Esophagus muscularis mucosa (tissue), 4 donors: ENCODE results near the gene CAMTA1. TPM values are rescaled to one million over a fixed set of nuclear protein-coding genes. Genes with fewer than 3 reads are reported as not detected.

ENCODE experiments used
- DNase-seq: peaks from one replicate; pipeline ENCODE4 v3.0.0-alpha.2; 2017; ENCODE audit errors: extremely low spot score
- H3K27ac ChIP-seq, 4 donors: fragments of 200-600 bp; sonication (generic); replicated peaks in 1 of 4; 1 replicate in 3 of 4; 2 replicates in 1 of 4; pipeline ENCODE4 v1.5.1; 2016 to 2019; ENCODE audit warnings: mild to moderate bottlenecking in 1 of 4
- H3K27me3 ChIP-seq, 4 donors: fragments of 200-600 bp; sonication (generic); one replicate each; pipeline versions ENCODE4 v1.5.1 to v1.6.0; 2016 to 2019
- H3K36me3 ChIP-seq, 4 donors: fragments of 200-600 bp; sonication (generic); one replicate each; pipeline ENCODE4 v1.5.1; 2016 to 2019
- H3K4me1 ChIP-seq, 4 donors: fragments of 200-600 bp; sonication (generic); one replicate each; pipeline ENCODE4 v1.5.1; 2016 to 2019
- H3K4me3 ChIP-seq, 4 donors: fragments of 200-600 bp; sonication (generic); 1 replicate in 2 of 4; 2 replicates in 2 of 4; pipeline ENCODE4 v1.5.1; 2016 to 2019; ENCODE audit warnings: mild to moderate bottlenecking in 4 of 4, moderate library complexity in 1 of 4
- H3K9me3 ChIP-seq, 4 donors: fragments of 200-600 bp; sonication (generic); 1 replicate in 3 of 4; 2 replicates in 1 of 4; pipeline ENCODE4 v1.5.1; 2016 to 2019
- EP300 ChIP-seq: sonication (generic); formaldehyde crosslinking; IDR thresholded peaks from one replicate; pipeline ENCODE4 v1.6.1; 2017; ENCODE audit warnings: antibody characterized with exemption
- POLR2A ChIP-seq: fragments of 450-650 bp; IDR thresholded peaks from one replicate; pipeline ENCODE4 v1.6.1; 2017; ENCODE audit warnings: antibody characterized with exemption, moderate library complexity, mild to moderate bottlenecking, low read depth
- POLR2AphosphoS5 ChIP-seq, 2 donors: sonication (generic); formaldehyde crosslinking; IDR thresholded peaks; one replicate each; pipeline ENCODE4 v1.6.1; 2017; ENCODE audit warnings: antibody characterized with exemption in 2 of 2
- WGBS: methylation state at CpG from one replicate; pipeline ENCODE4 v1.1.5; 2018; 5-methylcytosine and 5-hydroxymethylcytosine counted together
- intact Hi-C: fragments of 100-400 bp; cut with DNase I; formaldehyde crosslinking; loops from one replicate; pipeline ENCODE4 v1.15.1; 2023
- total RNA-seq, 4 donors: library from RNA; depleted of rRNA; stranded (reverse); fragments of >200 nt; gene quantifications; one replicate each; pipeline versions ENCODE4 v1.1.0 to v1.2.1, GENCODE V29; 2016
- TF ChIP-seq, protein P1 (sequence below), 3 experiments: fragments of 200-600 bp in 2 of 3; fragments of 450-650 bp in 1 of 3; sonication (generic) in 2 of 3; IDR thresholded peaks; one replicate each; pipeline ENCODE4 v1.5.1; 2017 to 2019; ENCODE audit warnings: antibody characterized with exemption in 3 of 3, mild to moderate bottlenecking in 2 of 3, moderate library complexity in 1 of 3

The CAMTA1 gene
- total RNA-seq, 4 donors from 2014 or later, result 109 to 226 (median 139) TPM

DNA sequence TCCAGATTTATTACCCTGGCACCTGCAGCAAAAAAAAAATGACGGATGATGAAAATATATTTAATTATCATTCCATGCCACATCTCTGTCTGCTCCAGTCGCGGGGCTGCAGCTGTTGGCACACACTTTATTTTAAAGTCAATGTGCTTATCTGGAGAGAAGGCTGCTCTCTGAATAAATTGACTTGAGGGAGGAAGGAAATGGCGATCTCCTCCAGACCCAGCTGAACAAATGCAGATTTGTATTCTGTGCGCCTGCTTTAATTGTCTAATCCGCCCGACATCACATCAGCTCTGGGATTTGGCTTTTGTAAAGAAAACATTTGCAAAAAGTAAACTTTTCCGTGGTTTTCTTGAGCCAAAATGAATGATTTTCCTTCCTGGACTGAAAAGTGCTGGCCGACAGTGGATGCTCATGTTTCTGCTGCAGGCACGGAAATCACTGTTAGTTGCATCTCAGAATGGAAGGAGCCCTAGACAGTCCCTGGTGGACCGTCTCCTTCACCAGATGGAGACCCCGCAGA, 150.2 kb downstream of the CAMTA1 start:
- H3K27me3 ChIP-seq, result peaks cover 0 to 34% (median 3%) of the 10 kb centered on the region in 4 donors
- no peaks in the 10 kb centered on the region for H3K36me3 ChIP-seq
- TF ChIP-seq POLR2AphosphoS5 (IDR thresholded peaks at IDR 0.05), result no peak
- TF ChIP-seq, protein P1, sequence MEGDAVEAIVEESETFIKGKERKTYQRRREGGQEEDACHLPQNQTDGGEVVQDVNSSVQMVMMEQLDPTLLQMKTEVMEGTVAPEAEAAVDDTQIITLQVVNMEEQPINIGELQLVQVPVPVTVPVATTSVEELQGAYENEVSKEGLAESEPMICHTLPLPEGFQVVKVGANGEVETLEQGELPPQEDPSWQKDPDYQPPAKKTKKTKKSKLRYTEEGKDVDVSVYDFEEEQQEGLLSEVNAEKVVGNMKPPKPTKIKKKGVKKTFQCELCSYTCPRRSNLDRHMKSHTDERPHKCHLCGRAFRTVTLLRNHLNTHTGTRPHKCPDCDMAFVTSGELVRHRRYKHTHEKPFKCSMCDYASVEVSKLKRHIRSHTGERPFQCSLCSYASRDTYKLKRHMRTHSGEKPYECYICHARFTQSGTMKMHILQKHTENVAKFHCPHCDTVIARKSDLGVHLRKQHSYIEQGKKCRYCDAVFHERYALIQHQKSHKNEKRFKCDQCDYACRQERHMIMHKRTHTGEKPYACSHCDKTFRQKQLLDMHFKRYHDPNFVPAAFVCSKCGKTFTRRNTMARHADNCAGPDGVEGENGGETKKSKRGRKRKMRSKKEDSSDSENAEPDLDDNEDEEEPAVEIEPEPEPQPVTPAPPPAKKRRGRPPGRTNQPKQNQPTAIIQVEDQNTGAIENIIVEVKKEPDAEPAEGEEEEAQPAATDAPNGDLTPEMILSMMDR (IDR thresholded peaks at IDR 0.05), result no peak
- no peak for TF ChIP-seq EP300
- no peak for TF ChIP-seq POLR2A
- H3K4me1 ChIP-seq, result peaks cover 0 to 11% (median 5%) of the 10 kb centered on the region in 4 donors
- intact Hi-C loops, result no loop called here
- H3K27ac ChIP-seq, result no peak overlapping the region
- H3K4me3 ChIP-seq, result peak overlapping the region; percentile 9 to 40 (median 20)
- DNase-seq, result no peak
- WGBS, result 22% methylated on average over 12 of the region's 12 CpGs
- H3K9me3 ChIP-seq, result no peaks in the 10 kb centered on the region

DNA sequence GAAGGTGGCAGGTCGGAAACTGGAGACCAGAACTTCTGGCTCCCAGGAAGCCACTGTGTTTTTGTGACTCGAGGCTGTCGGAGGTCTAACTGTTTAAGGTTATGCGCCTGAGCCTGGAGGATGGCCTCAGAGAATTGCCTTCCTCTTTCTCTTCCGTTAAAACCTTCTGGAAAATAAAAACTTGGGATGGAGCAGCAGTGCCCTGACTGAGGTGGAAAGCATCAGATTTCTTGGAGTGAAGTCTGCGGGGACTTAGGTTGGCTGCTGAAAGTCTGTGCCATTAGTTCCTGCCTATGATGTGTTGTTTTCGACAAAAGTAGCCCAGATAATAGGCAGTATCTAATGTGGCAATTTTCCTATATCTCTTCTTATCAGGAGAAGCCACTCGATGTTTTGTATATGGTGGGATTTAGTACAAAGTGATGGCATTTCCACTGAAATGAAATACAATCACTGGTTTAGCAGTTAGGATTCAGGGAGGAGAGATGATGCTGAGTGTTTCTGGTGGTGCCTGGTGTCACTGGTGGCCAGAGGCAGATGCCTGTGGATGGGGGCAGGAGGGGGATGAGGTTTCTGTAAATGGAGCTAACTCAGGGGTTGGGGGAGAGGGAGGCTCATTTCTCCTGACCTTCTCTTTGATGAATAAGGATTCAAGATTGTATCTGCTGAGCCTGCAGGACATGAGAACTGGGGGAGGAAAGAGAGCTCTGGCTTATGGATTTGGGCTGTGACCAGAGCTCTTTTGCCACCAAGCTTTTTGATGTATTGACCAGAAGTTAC, 150.8 kb downstream of the CAMTA1 start:
- no peak for TF ChIP-seq POLR2AphosphoS5 (IDR thresholded peaks at IDR 0.05)
- TF ChIP-seq POLR2A, result no peak
- TF ChIP-seq, protein P1 (IDR thresholded peaks at IDR 0.05), result no peak
- no peak for TF ChIP-seq EP300
- Histone ChIP-seq H3K4me1 (peaks cover 0 to 11% (median 5%) of the 10 kb centered on the region in 4 donors), H3K4me3 (peak overlapping the region in 3 of 4 donors; percentile 14 to 40 (median 25)), H3K36me3 (no peaks in the 10 kb centered on the region), H3K27me3 (peaks cover 0 to 34% (median 3%) of the 10 kb centered on the region in 4 donors), H3K27ac (no peak overlapping the region), H3K9me3 (no peaks in the 10 kb centered on the region)
- WGBS, result 52% methylated on average over 8 of the region's 8 CpGs
- intact Hi-C loops, result no loop called here
- no peak for DNase-seq

DNA sequence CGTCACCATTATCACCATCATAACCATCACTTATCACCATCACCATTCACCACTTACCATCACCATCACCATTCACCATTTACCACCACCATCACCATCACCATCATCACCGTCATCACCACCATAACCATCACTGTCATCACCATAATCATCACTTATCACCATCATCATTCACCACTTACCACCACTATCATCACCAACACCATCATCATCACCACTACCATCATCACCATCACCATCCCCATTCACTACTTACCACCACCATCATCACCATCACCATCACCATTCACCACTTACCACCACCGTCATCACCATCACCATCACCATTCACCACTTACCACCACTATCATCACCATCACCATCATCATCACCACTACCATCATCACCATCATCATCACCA, 151.8 kb downstream of the CAMTA1 start:
- Histone ChIP-seq H3K27ac (no peak overlapping the region), H3K9me3 (no peaks in the 10 kb centered on the region), H3K36me3 (no peaks in the 10 kb centered on the region), H3K4me1 (peaks cover 0 to 11% (median 5%) of the 10 kb centered on the region in 4 donors), H3K27me3 (peaks cover 0 to 34% (median 3%) of the 10 kb centered on the region in 4 donors), H3K4me3 (no peak overlapping the region)
- intact Hi-C loops, result no loop called here
- DNase-seq, result no peak
- TF ChIP-seq POLR2A, result no peak
- no peak for TF ChIP-seq EP300
- TF ChIP-seq, protein P1 (IDR thresholded peaks at IDR 0.05), result no peak
- no peak for TF ChIP-seq POLR2AphosphoS5 (IDR thresholded peaks at IDR 0.05)
- WGBS, result 86% methylated on average over 3 of the region's 3 CpGs

DNA sequence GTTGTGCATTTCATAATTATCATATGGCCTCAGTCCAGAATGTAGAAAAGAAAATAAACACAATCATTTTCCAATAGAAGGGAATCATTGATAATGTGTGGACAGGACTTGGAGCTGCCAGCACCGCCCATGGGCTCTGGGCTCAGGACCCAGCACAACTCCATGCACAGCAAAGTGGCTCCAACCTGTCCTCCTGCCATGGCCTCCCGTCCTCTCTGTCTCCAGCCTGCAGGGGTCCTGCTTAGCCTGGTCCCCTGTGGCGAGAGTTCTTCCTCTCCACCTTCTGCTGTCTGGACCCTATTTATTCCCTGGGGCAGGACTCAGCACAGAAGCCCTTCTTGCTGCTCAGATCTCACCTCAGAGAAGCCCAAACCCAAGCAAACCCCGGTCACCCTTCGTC, 154.1 kb downstream of the CAMTA1 start:
- DNase-seq, result no peak
- intact Hi-C loops, result no loop called here
- TF ChIP-seq POLR2AphosphoS5 (IDR thresholded peaks at IDR 0.05), result no peak
- TF ChIP-seq EP300, result no peak
- TF ChIP-seq POLR2A, result no peak
- TF ChIP-seq, protein P1 (IDR thresholded peaks at IDR 0.05), result no peak
- no peaks in the 10 kb centered on the region for H3K9me3 ChIP-seq
- H3K27ac ChIP-seq, result no peak overlapping the region
- WGBS, result 93% methylated on average over 5 of the region's 5 CpGs
- peaks cover 0 to 11% (median 5%) of the 10 kb centered on the region in 4 donors for H3K4me1 ChIP-seq
- peaks cover 0 to 27% (median 1%) of the 10 kb centered on the region in 4 donors for H3K27me3 ChIP-seq
- H3K36me3 ChIP-seq, result no peaks in the 10 kb centered on the region
- no peak overlapping the region for H3K4me3 ChIP-seq
